HepG2 (cell line): ENCODE data around the gene ICAM2. TPM values are rescaled to one million over a fixed set of nuclear protein-coding genes. Genes with fewer than 3 reads are reported as not detected.

Source experiments
- CHD2 ChIP-seq: IDR thresholded peaks from 2 replicates; pipeline ENCODE4 v1.6.1; 2011; ENCODE audit warnings: low read depth, low read length, improper control_type of control experiment
- KLF15 ChIP-seq: sonication (generic); formaldehyde crosslinking; IDR thresholded peaks from 2 replicates; pipeline ENCODE4 v1.8.1; 2023; ENCODE audit warnings: borderline replicate concordance, mild to moderate bottlenecking, inconsistent platforms, missing genetic modification reagents, mixed read lengths
- NCOR1 ChIP-seq: fragments of 200-600 bp; sonication (generic); IDR thresholded peaks from 2 replicates; pipeline ENCODE4 v1.7.0; 2017; ENCODE audit warnings: antibody characterized with exemption, low read length, borderline replicate concordance
- NFE2L2 ChIP-seq: fragments of 150-350 bp; IDR thresholded peaks from 2 replicates; pipeline ENCODE4 v1.6.1; 2014; ENCODE audit warnings: low read length
- RELA ChIP-seq: sonication (generic); formaldehyde crosslinking; IDR thresholded peaks from 2 replicates; pipeline ENCODE4 v1.4.0; 2020; ENCODE audit warnings: missing genetic modification reagents
- RFX1 ChIP-seq: fragments of 450-650 bp; IDR thresholded peaks from 2 replicates; pipeline ENCODE4 v1.6.1; 2017
- SETDB1 ChIP-seq: sonication (generic); formaldehyde crosslinking; IDR thresholded peaks from 2 replicates; pipeline ENCODE4 v1.5.1; 2020; ENCODE audit warnings: missing genetic modification reagents, mild to moderate bottlenecking, borderline replicate concordance
- SP140L ChIP-seq: sonication (generic); formaldehyde crosslinking; IDR thresholded peaks from 2 replicates; pipeline ENCODE4 v1.4.0; 2020; ENCODE audit warnings: missing genetic modification reagents, borderline replicate concordance
- XBP1 ChIP-seq: sonication (generic); formaldehyde crosslinking; IDR thresholded peaks from 2 replicates; pipeline ENCODE4 v1.5.0; 2020; ENCODE audit warnings: missing genetic modification reagents
- YY1 ChIP-seq: IDR thresholded peaks from 2 replicates; pipeline ENCODE4 v1.6.1; 2011; ENCODE audit warnings: low read length, low read depth, moderate library complexity, mild to moderate bottlenecking; ENCODE audit not compliant: insufficient read depth, insufficient replicate concordance
- ZFP1 ChIP-seq: IDR thresholded peaks from 2 replicates; pipeline ENCODE4 v1.6.1; 2016
- ZNF180 ChIP-seq: sonication (generic); formaldehyde crosslinking; IDR thresholded peaks from 2 replicates; pipeline ENCODE4 v1.4.0; 2020; ENCODE audit warnings: low read depth, missing genetic modification reagents, borderline replicate concordance
- ZNF207 ChIP-seq: fragments of 450-650 bp; IDR thresholded peaks from 2 replicates; pipeline ENCODE4 v1.6.1; 2016; ENCODE audit warnings: antibody characterized with exemption, borderline replicate concordance
- ZNF33B ChIP-seq: sonication (generic); formaldehyde crosslinking; IDR thresholded peaks from 2 replicates; pipeline ENCODE4 v1.5.1; 2020; ENCODE audit warnings: mild to moderate bottlenecking, missing genetic modification reagents
- ZNF367 ChIP-seq: sonication (generic); formaldehyde crosslinking; IDR thresholded peaks from 2 replicates; pipeline ENCODE4 v1.4.0; 2020; ENCODE audit warnings: missing genetic modification reagents, borderline replicate concordance
- ZNF614 ChIP-seq: IDR thresholded peaks from 2 replicates; pipeline ENCODE4 v1.6.1; 2018; ENCODE audit warnings: missing biosample characterization, missing genetic modification reagents, inconsistent platforms, borderline replicate concordance
- ZNF678 ChIP-seq: sonication (generic); formaldehyde crosslinking; IDR thresholded peaks from 2 replicates; pipeline ENCODE4 v1.4.0; 2020; ENCODE audit warnings: mild to moderate bottlenecking, missing genetic modification reagents
- ZNF816 ChIP-seq: sonication (generic); formaldehyde crosslinking; IDR thresholded peaks from 2 replicates; pipeline ENCODE4 v1.8.0; 2022; ENCODE audit warnings: missing genetic modification reagents, mild to moderate bottlenecking, borderline replicate concordance
- polyA plus RNA-seq, 8 experiments: library from polyadenylated mRNA; depleted of rRNA in 3 of 8; stranded (reverse) in 7 of 8; unstranded in 1 of 8; fragments of >200 nt; fragmentation: Illumina TruSeq in 4 of 8; extraction: Trizol in 4 of 8; gene quantifications; 2 replicates each; pipeline versions ENCODE4 v1.2.1 to v1.2.3, GENCODE V29; 2011 to 2016; ENCODE audit warnings: low read depth in 4 of 8, missing spikeins in 1 of 8, mixed read lengths in 1 of 8; ENCODE audit not compliant: insufficient read depth in 1 of 8
- total RNA-seq, 5 experiments: library from RNA; depleted of rRNA; stranded (reverse); fragments of >200 nt; fragmentation: Illumina TruSeq; extraction: Trizol; gene quantifications; 2 replicates each; pipeline ENCODE4 v1.2.3, GENCODE V29; 2016; ENCODE audit warnings: low read depth in 1 of 5
- TF ChIP-seq, protein P1 (sequence below), 2 experiments: sonication (generic) in 1 of 2; formaldehyde crosslinking in 1 of 2; IDR thresholded peaks; 2 replicates each; pipeline versions ENCODE4 v1.4.0 to v1.6.1; 2018 to 2020; ENCODE audit warnings: missing genetic modification reagents in 2 of 2, borderline replicate concordance in 1 of 2, low read depth in 1 of 2, mild to moderate bottlenecking in 1 of 2, missing biosample characterization in 1 of 2
- TF ChIP-seq, protein P2 (sequence below): sonication (generic); formaldehyde crosslinking; IDR thresholded peaks from 2 replicates; pipeline ENCODE4 v1.4.0; 2020; ENCODE audit warnings: missing genetic modification reagents
- TF ChIP-seq, protein P3 (sequence below): sonication (generic); formaldehyde crosslinking; IDR thresholded peaks from 2 replicates; pipeline ENCODE4 v1.4.0; 2020; ENCODE audit warnings: missing genetic modification reagents; ENCODE audit errors: not compliant biosample characterization
- TF ChIP-seq, protein P4 (sequence below): sonication (generic); formaldehyde crosslinking; IDR thresholded peaks from 2 replicates; pipeline ENCODE4 v1.4.0; 2020; ENCODE audit warnings: missing genetic modification reagents
- TF ChIP-seq, protein P5 (sequence below): sonication (generic); formaldehyde crosslinking; conservative IDR thresholded peaks from 2 replicates; pipeline ENCODE4 v1.4.0; 2020; ENCODE audit warnings: missing genetic modification reagents

ICAM2 gene
- total and polyA plus RNA-seq, 2 of the 13 experiments (the other 11 are each of a cell fraction or from before 2014, with no cell fraction given): 10.9 to 20.8 TPM

DNA sequence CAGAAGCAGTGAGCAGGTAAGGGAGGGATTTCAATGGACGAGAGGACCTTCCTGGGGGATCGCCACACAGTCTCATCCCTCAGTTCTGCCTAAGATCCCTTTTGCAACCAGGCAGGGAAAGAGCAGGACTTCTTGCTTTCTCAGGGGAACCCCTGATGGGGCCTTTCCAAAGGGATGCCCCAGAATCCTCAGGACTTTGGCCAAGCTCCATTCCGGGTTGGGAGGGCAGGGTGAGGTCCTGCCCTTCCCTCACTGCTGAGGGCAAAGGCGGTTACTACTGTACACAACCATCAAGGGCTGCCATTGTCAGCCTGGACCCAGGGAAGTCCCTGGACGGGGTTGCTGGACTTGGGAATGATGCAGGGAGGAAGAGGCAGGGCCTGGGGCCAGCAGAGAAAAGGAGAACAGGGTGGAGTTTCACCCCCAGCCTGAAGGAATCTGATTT is 12.6 kb downstream of the ICAM2 start (continued):
- TF ChIP-seq, protein P1, sequence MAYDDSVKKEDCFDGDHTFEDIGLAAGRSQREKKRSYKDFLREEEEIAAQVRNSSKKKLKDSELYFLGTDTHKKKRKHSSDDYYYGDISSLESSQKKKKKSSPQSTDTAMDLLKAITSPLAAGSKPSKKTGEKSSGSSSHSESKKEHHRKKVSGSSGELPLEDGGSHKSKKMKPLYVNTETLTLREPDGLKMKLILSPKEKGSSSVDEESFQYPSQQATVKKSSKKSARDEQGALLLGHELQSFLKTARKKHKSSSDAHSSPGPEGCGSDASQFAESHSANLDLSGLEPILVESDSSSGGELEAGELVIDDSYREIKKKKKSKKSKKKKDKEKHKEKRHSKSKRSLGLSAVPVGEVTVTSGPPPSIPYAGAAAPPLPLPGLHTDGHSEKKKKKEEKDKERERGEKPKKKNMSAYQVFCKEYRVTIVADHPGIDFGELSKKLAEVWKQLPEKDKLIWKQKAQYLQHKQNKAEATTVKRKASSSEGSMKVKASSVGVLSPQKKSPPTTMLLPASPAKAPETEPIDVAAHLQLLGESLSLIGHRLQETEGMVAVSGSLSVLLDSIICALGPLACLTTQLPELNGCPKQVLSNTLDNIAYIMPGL (CRISPR knock-in tag; IDR thresholded peaks at IDR 0.05; ENCODE audit: borderline replicate concordance in 1 of 2, low read depth in 1 of 2): 0 out of 4 replicates have a peak, but pooled peaks of 1 of the 2 experiments have one; percentile 49
- TF ChIP-seq ZNF180 (CRISPR knock-in tag) (no peak), SETDB1 (no peak), ZNF33B (CRISPR knock-in tag) (no peak), ZNF816 (CRISPR knock-in tag) (no peak), ZNF678 (no peak), KLF15 (CRISPR knock-in tag) (no peak), RFX1 (no peak), CHD2 (no peak), SP140L (no peak), ZFP1 (CRISPR knock-in tag) (no peak), ZNF614 (CRISPR knock-in tag) (no peak), NCOR1 (no peak), XBP1 (CRISPR knock-in tag) (no peak), RELA (CRISPR knock-in tag) (no peak), YY1 (peak; percentile 51), ZNF367 (CRISPR knock-in tag) (no peak), ZNF207 (no peak), NFE2L2 (no peak)
- TF ChIP-seq, protein P2, sequence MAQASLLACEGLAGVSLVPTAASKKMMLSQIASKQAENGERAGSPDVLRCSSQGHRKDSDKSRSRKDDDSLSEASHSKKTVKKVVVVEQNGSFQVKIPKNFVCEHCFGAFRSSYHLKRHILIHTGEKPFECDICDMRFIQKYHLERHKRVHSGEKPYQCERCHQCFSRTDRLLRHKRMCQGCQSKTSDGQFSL (CRISPR knock-in tag): no peak
- TF ChIP-seq, protein P3, sequence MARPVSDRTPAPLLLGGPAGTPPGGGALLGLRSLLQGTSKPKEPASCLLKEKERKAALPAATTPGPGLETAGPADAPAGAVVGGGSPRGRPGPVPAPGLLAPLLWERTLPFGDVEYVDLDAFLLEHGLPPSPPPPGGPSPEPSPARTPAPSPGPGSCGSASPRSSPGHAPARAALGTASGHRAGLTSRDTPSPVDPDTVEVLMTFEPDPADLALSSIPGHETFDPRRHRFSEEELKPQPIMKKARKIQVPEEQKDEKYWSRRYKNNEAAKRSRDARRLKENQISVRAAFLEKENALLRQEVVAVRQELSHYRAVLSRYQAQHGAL (CRISPR knock-in tag): no peak
- TF ChIP-seq, protein P4, sequence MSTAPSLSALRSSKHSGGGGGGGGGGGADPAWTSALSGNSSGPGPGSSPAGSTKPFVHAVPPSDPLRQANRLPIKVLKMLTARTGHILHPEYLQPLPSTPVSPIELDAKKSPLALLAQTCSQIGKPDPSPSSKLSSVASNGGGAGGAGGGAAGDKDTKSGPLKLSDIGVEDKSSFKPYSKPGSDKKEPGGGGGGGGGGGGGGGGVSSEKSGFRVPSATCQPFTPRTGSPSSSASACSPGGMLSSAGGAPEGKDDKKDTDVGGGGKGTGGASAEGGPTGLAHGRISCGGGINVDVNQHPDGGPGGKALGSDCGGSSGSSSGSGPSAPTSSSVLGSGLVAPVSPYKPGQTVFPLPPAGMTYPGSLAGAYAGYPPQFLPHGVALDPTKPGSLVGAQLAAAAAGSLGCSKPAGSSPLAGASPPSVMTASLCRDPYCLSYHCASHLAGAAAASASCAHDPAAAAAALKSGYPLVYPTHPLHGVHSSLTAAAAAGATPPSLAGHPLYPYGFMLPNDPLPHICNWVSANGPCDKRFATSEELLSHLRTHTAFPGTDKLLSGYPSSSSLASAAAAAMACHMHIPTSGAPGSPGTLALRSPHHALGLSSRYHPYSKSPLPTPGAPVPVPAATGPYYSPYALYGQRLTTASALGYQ (CRISPR knock-in tag): no peak
- TF ChIP-seq, protein P5, sequence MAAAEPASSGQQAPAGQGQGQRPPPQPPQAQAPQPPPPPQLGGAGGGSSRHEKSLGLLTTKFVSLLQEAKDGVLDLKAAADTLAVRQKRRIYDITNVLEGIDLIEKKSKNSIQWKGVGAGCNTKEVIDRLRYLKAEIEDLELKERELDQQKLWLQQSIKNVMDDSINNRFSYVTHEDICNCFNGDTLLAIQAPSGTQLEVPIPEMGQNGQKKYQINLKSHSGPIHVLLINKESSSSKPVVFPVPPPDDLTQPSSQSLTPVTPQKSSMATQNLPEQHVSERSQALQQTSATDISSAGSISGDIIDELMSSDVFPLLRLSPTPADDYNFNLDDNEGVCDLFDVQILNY (CRISPR knock-in tag): no peak
